GM12874 (cell line): Measurements from ENCODE around the gene ZSWIM8.
A peak's percentile ranks its signal among the peaks of the same experiment; 100 is the strongest.

Experiments used
- TF ChIP-seq, protein P1 (sequence below): IDR thresholded peaks from 2 replicates; pipeline ENCODE4 v1.5.1; 2011; ENCODE audit warnings: low read depth, mild to moderate bottlenecking, control low read depth, low read length, moderate library complexity; ENCODE audit not compliant: insufficient read depth

Gene ZSWIM8

DNA sequence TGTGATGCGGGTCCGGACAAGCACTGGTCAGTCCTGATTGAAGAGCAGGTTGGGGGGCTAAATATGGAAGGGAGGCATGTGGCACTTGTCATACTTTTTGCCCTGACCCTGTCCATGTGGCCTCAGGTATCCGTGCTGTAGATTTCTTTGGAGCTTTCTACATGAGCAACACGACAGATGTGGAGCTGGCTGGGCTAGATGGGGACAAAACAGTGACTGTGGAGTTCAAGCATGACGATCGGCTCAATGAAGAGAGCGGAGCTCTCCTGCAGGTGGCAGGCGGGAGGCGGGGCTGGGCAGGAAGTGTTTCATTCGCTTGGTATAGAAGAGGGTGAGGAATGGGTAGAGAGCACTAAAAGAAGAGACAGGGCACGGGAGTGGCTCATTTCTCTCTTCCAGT is 16.5 kb upstream of the ZSWIM8 start:
- TF ChIP-seq, protein P1, sequence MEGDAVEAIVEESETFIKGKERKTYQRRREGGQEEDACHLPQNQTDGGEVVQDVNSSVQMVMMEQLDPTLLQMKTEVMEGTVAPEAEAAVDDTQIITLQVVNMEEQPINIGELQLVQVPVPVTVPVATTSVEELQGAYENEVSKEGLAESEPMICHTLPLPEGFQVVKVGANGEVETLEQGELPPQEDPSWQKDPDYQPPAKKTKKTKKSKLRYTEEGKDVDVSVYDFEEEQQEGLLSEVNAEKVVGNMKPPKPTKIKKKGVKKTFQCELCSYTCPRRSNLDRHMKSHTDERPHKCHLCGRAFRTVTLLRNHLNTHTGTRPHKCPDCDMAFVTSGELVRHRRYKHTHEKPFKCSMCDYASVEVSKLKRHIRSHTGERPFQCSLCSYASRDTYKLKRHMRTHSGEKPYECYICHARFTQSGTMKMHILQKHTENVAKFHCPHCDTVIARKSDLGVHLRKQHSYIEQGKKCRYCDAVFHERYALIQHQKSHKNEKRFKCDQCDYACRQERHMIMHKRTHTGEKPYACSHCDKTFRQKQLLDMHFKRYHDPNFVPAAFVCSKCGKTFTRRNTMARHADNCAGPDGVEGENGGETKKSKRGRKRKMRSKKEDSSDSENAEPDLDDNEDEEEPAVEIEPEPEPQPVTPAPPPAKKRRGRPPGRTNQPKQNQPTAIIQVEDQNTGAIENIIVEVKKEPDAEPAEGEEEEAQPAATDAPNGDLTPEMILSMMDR, result 0 out of 2 replicates have a peak, but pooled peaks have one; percentile 31

DNA sequence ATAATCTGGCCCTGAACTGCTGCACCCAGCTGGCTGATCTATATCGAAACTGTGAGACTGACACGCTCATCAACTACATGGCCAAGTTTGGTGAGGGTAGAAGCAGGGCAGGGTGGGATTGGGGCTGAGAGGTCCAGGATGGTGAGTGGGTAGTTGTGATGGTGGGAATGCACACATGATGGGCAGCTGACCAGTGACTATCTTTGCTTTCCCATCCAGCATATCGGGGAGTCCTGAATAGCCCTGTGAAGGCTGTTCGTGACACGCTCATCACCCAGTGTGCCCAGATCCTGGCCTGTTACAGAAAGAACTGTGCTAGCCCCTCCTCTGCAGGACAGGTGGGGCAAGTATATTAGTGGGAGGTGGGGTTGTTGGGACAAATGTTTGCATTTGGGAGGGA is 16.0 kb upstream of the ZSWIM8 start:
- TF ChIP-seq, protein P1, result no peak

DNA sequence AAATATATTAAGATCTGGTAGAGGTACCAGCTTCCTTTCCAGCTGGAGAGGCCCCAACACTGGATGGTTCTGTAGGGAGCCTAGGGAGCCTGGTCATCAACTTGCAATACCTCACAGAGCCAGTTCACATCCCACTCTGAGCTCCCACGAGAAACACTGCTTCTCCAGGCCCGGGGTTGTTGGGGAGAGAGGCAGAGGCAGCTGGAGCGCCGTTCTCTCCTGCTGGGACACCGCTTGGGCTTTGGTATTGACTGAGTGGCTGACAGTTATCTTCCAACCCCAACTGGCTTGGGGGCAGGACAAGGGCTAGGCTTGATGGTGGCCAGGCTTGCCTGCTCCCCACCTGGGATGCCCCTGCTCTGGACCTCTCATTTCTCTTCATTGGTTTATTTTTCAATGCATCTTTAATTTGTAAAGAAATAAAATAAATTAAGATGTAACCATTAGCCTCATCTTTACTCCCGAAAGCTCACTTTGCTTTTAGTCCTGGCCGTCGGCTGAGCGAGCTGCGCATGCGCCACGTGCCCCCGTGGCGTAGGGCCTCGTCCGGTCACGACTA is 13.6 kb upstream of the ZSWIM8 start:
- TF ChIP-seq, protein P1, result no peak

DNA sequence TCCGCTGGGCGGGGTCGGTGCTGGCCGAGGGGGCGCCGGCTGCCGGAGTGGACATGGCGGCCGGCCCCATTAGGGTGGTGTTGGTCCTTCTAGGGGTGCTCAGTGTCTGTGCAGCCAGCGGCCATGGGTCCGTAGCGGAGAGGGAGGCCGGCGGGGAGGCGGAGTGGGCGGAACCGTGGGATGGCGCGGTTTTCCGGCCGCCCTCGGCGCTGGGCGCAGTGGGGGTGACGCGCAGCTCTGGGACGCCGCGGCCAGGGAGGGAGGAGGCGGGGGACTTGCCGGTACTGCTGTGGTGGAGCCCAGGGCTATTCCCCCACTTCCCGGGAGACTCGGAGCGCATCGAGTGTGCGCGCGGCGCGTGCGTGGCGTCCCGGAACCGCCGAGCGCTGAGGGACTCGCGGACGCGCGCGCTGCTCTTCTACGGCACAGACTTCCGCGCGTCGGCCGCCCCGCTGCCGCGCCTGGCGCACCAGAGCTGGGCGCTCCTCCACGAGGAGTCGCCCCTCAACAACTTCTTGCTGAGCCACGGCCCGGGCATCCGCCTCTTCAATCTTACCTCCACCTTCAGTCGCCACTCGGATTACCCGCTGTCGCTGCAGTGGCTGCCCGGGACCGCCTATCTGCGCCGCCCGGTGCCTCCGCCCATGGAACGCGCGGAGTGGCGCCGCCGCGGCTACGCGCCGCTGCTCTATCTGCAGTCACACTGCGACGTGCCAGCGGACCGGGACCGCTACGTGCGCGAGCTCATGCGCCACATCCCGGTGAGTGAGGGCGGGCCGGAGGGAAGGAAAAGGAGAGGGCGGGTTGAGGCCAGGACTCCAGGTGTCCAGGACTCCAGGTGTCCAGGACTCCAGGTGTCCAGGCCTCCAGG is 12.9 kb upstream of the ZSWIM8 start:
- TF ChIP-seq, protein P1, result no peak

DNA sequence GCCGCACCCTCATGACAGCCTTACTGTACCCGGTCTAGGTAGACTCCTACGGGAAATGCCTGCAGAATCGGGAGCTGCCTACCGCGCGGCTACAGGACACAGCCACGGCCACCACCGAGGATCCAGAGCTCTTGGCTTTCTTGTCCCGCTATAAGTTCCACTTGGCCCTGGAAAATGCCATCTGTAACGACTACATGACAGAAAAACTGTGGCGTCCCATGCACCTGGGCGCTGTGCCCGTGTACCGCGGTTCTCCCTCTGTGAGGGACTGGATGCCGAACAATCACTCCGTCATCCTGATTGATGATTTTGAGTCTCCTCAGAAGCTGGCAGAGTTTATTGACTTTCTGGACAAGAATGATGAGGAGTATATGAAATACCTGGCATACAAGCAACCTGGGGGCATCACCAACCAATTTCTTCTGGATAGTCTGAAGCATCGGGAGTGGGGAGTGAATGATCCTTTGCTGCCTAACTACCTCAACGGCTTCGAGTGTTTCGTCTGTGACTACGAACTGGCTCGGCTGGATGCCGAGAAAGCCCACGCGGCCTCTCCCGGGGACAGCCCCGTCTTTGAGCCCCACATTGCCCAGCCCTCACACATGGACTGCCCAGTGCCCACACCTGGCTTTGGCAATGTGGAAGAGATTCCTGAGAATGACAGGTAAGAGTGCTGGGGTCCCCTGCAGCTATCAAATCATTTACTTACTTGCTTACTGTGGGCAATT is 12.1 kb upstream of the ZSWIM8 start:
- TF ChIP-seq, protein P1, result no peak

DNA sequence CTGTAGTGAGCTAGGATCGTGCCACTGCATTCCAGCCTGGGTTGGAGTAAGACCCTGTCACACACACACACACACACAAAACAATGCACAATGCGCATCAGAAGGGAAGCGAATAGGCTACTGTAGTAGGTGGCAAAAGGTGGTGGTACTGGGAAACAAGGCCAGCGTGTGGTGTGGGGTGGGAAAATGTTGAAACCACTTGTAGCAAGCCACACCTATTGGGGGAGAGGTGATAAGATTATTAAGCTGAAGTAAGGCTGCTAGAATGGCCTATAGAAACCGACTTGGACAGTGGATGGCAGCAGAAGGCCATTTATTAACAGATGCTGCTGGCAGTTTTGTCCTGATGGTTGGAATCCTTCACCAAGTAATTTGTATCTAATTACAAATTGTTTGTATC is 10.8 kb upstream of the ZSWIM8 start:
- TF ChIP-seq, protein P1, result no peak

DNA sequence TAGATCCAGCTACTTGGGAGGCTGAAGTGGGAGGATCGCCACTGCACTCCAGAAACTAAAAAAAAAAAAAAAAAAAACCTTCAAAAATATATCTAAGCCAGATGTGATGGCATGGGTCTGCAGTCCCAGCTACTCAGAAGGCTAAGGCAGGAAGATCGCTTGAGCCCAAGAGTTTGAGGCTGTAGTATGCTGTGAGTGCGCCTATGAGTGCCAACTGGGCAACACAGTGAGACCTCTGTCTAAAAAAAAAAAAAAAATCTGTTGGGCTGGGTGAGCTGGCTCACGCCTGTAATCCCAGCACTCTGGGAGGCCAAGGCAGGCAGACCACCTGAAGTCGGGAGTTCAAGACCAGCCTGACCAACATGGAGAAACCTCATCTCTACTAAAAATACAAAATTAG is 6.4 kb upstream of the ZSWIM8 start:
- TF ChIP-seq, protein P1, result no peak
